Measurements from ENCODE around the gene MMD2.

The MMD2 gene

DNA sequence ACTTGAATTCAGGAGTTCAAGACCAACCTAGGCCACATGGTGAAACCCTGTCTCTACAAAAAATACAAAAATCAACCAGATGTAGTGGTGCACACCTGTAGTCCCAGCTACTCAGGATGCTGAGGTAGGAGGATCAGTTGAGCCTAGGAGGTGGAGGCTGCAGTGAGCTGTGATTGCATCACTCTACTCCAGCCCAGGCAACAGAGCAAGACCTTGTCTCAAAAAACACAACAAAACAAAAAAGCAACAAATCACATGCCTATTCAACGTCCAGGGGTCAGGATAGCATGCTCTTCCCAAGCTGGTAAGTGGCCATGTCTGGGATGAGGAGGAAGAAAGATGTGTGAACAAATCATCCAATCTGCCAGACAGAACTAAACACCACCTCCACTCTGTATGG is 69.3 kb downstream of the MMD2 start:
- TF ChIP-seq, protein P1, sequence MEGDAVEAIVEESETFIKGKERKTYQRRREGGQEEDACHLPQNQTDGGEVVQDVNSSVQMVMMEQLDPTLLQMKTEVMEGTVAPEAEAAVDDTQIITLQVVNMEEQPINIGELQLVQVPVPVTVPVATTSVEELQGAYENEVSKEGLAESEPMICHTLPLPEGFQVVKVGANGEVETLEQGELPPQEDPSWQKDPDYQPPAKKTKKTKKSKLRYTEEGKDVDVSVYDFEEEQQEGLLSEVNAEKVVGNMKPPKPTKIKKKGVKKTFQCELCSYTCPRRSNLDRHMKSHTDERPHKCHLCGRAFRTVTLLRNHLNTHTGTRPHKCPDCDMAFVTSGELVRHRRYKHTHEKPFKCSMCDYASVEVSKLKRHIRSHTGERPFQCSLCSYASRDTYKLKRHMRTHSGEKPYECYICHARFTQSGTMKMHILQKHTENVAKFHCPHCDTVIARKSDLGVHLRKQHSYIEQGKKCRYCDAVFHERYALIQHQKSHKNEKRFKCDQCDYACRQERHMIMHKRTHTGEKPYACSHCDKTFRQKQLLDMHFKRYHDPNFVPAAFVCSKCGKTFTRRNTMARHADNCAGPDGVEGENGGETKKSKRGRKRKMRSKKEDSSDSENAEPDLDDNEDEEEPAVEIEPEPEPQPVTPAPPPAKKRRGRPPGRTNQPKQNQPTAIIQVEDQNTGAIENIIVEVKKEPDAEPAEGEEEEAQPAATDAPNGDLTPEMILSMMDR (IDR thresholded peaks at IDR 0.05; ENCODE audit: low read depth, low read length) = no peak
- no peak overlapping the region for H3K4me3 ChIP-seq (ENCODE audit: low read depth, low read length)

DNA sequence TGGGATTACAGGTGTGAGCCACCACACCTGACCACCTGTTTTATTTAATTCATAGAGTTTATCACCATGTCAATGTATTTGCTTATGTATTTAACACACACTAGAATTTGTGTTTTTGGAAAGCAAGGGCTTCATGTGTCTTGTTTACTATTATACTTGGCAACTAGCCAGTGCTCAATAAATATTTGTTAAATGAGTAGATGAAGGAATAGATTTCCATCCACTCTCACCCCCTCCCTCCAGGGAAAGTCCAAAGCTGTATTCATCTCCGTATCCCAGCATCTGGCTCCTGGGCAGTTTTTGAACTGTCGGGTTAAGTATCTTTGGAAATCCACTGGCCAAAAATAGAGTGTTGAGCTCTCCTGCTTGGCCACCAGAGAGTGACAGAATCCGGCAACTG is 70.8 kb downstream of the MMD2 start:
- TF ChIP-seq, protein P1 (IDR thresholded peaks at IDR 0.05; ENCODE audit: low read depth, low read length) = no peak
- no peak overlapping the region for H3K4me3 ChIP-seq (ENCODE audit: low read depth, low read length)

DNA sequence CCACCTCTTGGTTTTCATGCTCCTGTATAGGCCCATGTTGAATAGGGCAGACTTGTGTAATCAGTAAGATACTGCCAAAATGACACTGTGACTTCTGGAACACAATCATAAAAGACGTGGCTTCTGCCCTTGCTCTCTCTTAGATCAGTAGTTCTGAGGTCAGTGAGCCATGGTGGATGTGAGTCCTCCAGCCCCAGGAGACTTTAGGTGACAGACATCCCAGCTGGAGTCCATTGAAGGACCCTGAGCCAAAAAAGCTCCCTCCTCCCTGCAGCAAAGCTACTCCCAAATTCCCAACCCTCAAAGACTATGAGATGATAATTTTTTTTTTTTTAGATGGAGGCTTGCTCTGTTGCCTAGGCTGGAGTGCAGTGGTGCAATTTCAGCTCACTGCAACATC is 72.3 kb downstream of the MMD2 start:
- TF ChIP-seq, protein P1 (IDR thresholded peaks at IDR 0.05; ENCODE audit: low read depth, low read length) = no peak
- H3K4me3 ChIP-seq (ENCODE audit: low read depth, low read length) = no peak overlapping the region

- TF ChIP-seq, protein P1 (IDR thresholded peaks at IDR 0.05; ENCODE audit: low read depth, low read length) = no peak
- no peak overlapping the region for H3K4me3 ChIP-seq (ENCODE audit: low read depth, low read length)
These were observed 73.6 kb downstream of the MMD2 start for GRCh38 chr7:4885317-4885807.

GRCh38 chr7:4884164-4884563 is 74.8 kb downstream of the MMD2 start:
- no peak overlapping the region for H3K4me3 ChIP-seq (ENCODE audit: low read depth, low read length)
- TF ChIP-seq, protein P1 (IDR thresholded peaks at IDR 0.05; ENCODE audit: low read depth, low read length) = no peak

- TF ChIP-seq, protein P1 (IDR thresholded peaks at IDR 0.05; ENCODE audit: low read depth, low read length) = peak; percentile 36
- H3K4me3 ChIP-seq (ENCODE audit: low read depth, low read length) = peak within 1 kb of the TSS; percentile 37
These were observed 75.4 kb downstream of the MMD2 start, which contains the start of gene RADIL for GRCh38 chr7:4883372-4884144. Gene RADIL, minus strand, starts transcription at chr7:4883716. Its CDS starts 5,577 bp downstream, at chr7:4878139.

DNA sequence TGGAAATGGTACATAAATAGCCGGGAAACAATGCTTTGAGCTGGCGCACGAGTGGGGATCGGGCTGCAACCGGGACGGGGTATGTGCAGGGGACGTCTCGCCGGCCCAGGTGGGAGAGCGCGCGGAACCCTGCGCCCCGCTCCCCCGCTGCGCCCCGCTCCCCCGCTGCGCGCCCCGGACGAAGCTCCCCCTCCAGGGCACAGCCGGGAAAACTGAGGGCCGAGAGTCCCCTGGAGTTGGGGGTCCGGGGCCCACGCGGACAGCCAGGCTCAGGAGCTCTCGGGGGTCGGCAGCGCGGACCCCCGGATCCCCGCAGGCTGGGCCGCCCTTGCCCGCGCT is 76.0 kb downstream of the MMD2 start:
- TF ChIP-seq, protein P1 (IDR thresholded peaks at IDR 0.05; ENCODE audit: low read depth, low read length) = no peak
- peak overlapping the region; percentile 37 for H3K4me3 ChIP-seq (ENCODE audit: low read depth, low read length)

Data from WI38 (cell line).